IPS-18c (cell line): ENCODE data around the gene CES4A.

Experiments
- H3K4me3 ChIP-seq: 2 replicates; pipeline ENCODE4 v1.7.0; 2013; ENCODE audit warnings: low read depth, mild to moderate bottlenecking, low read length, moderate library complexity; ENCODE audit not compliant: insufficient read depth
- H3K9me3 ChIP-seq: one replicate; pipeline ENCODE4 v1.6.1; 2013; ENCODE audit warnings: mild to moderate bottlenecking, low read length, moderate library complexity; ENCODE audit not compliant: control insufficient read depth, insufficient read depth

CES4A gene

GRCh38 chr16:67013233-67013822 lies 24.9 kb downstream of the CES4A start:
- Histone ChIP-seq H3K4me3 (peak overlapping the region; percentile 52), H3K9me3 (no peaks in the 10 kb centered on the region)

GRCh38 chr16:67013823-67014633 lies 25.6 kb downstream of the CES4A start:
- no peaks in the 10 kb centered on the region for H3K9me3 ChIP-seq
- peak overlapping the region; percentile 52 for H3K4me3 ChIP-seq

GRCh38 chr16:67014634-67015312 lies 26.4 kb downstream of the CES4A start:
- no peaks in the 10 kb centered on the region for H3K9me3 ChIP-seq
- H3K4me3 ChIP-seq, result no peak overlapping the region; the same call in 1 of the 2 replicates

GRCh38 chr16:67015313-67015731 lies 26.9 kb downstream of the CES4A start:
- no peaks in the 10 kb centered on the region for H3K9me3 ChIP-seq
- no peak overlapping the region for H3K4me3 ChIP-seq

- Histone ChIP-seq H3K9me3 (no peaks in the 10 kb centered on the region), H3K4me3 (no peak overlapping the region)
Observed at GRCh38 chr16:67016143-67016542, 27.8 kb downstream of the CES4A start.

- H3K9me3 ChIP-seq, result no peaks in the 10 kb centered on the region
Observed at GRCh38 chr16:67016681-67017420, 28.5 kb downstream of the CES4A start.

GRCh38 chr16:67017421-67017750 lies 29.0 kb downstream of the CES4A start:
- H3K9me3 ChIP-seq, result no peaks in the 10 kb centered on the region
- H3K4me3 ChIP-seq, result no peak overlapping the region

More at GRCh38 chr16:67016681-67017420, 28.5 kb downstream of the CES4A start:
- no peak overlapping the region for H3K4me3 ChIP-seq

GRCh38 chr16:67017810-67018488 lies 29.6 kb downstream of the CES4A start:
- no peaks in the 10 kb centered on the region for H3K9me3 ChIP-seq

GRCh38 chr16:67019171-67019570 lies 30.8 kb downstream of the CES4A start:
- Histone ChIP-seq H3K4me3 (no peak overlapping the region), H3K9me3 (no peaks in the 10 kb centered on the region)

More at GRCh38 chr16:67017810-67018488, 29.6 kb downstream of the CES4A start:
- no peak overlapping the region for H3K4me3 ChIP-seq

- Histone ChIP-seq H3K9me3 (no peaks in the 10 kb centered on the region), H3K4me3 (no peak overlapping the region)
Observed at GRCh38 chr16:67021321-67021720, 32.9 kb downstream of the CES4A start.

- Histone ChIP-seq H3K4me3 (no peak overlapping the region), H3K9me3 (no peaks in the 10 kb centered on the region)
Observed at GRCh38 chr16:67022531-67023214, 34.3 kb downstream of the CES4A start.

- no peak overlapping the region for H3K4me3 ChIP-seq
- H3K9me3 ChIP-seq, result no peaks in the 10 kb centered on the region
Observed at GRCh38 chr16:67023689-67024088, 35.3 kb downstream of the CES4A start.

GRCh38 chr16:67024384-67025209 lies 36.2 kb downstream of the CES4A start:
- Histone ChIP-seq H3K4me3 (no peak overlapping the region), H3K9me3 (peaks cover 3% of the 10 kb centered on the region)

GRCh38 chr16:67025210-67025550 lies 36.8 kb downstream of the CES4A start:
- Histone ChIP-seq H3K9me3 (peaks cover 3% of the 10 kb centered on the region), H3K4me3 (no peak overlapping the region)

- H3K9me3 ChIP-seq, result peaks cover 3% of the 10 kb centered on the region
- no peak overlapping the region for H3K4me3 ChIP-seq
Observed at GRCh38 chr16:67026570-67026969, 38.2 kb downstream of the CES4A start.

- H3K4me3 ChIP-seq, result no peak overlapping the region
- H3K9me3 ChIP-seq, result peaks cover 3% of the 10 kb centered on the region
Observed at GRCh38 chr16:67027046-67027445, 38.7 kb downstream of the CES4A start.
